GM23248 (cell line): Measurements from ENCODE around the gene IQSEC1.

ENCODE experiments used
- EZH2 ChIP-seq: fragments of 200-600 bp; sonication (generic); IDR thresholded peaks from 2 replicates; pipeline ENCODE4 v1.6.1; 2018; ENCODE audit warnings: antibody characterized with exemption, mild to moderate bottlenecking; ENCODE audit not compliant: insufficient read depth, poor library complexity, severe bottlenecking
- EZH2phosphoT487 ChIP-seq: fragments of 200-600 bp; sonication (generic); IDR thresholded peaks from 2 replicates; pipeline ENCODE4 v1.6.1; 2018; ENCODE audit warnings: antibody characterized with exemption, moderate library complexity, mild to moderate bottlenecking, low read depth; ENCODE audit not compliant: insufficient read depth

DNA sequence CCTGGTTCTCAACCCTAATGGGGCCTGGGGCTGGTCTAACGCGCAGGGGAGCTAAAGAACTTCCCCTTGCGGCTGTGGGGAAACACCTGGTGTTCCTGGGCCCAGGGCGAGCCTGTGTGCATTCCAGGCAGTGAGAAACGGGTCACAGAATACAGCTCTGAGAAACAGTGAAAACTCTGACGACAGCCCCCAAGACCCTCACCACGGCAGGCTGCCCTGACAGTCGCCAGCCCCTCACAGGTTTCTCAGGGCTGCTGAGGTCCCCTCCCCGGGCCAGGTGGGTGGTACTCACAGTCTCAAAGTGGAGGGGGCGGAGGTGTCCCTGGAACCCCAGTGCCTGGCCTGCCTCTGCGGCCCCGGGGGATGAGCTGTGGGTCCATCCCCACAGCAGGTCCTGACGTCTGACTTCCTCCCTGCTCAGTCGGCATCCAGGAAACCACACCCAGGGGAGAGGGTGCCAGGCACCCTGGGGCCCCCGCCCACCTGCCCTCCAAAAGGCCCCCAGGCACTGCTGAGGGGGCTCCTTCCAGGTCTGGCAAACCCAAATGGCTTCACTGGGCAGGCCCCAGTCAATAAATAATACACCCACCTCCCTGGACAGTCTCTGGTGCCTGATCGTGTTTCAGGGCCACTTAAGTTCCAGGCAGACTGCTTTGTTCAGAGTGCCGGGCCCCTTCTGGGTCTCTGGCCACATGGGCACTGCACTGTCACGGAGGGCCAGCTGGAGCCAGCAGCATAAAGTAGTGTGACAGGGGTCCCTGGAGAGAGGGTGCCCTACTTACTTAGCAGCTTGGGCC, 57.7 kb downstream of the IQSEC1 start:
- TF ChIP-seq EZH2, result no peak
- no peak for TF ChIP-seq EZH2phosphoT487
